ELR (cell line): ENCODE measurements around the gene SELENOO.
A peak's percentile ranks its signal among the peaks of the same experiment; 100 is the strongest.

ENCODE experiments used
- DNase-seq: peaks from one replicate; pipeline ENCODE4 v3.0.0-alpha.2; 2015; ENCODE audit warnings: low read depth

Gene SELENOO

DNA sequence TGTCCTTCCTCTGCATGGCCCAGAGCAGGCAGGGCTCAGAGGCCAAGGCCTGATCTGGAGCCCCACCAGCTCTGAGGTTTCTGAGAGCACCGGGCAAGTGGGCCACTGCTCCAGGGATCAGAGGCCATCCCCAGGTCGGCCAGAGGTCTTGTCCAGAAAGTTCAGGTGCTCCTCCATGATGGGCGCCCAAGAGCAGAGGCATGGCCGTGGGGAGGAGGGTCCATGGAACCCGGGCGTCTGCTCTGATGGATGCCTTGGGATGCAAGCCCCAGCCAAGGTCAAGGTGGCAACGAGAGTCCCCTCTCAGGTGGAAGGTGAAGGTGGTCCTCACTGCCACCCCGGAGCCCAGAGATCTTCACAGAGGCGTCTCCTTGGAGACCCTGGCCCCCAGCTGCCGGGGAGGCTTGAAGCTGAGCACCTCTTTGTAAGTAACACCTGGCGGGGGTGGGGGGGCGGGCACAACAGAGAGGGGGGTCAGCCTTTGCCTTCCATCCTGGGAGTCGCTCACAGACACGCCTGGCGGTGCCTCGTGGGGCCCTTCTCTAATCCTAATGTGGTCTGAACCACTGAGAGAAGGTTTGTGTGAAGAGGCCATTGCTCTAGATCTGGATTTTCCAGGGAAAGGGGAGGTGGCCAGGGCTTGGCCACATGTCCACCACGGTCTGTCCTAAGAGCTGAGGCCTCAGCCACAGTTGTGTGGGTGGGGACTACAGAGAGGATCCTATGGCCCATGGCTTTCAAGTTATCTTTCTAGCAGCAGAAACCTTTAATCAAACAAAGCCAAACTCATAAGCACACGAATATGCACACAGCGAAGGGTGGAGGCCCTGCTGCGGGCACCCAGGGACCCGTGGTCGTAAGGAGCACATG, 52.5 kb downstream of the SELENOO start:
- no peak for DNase-seq

DNA sequence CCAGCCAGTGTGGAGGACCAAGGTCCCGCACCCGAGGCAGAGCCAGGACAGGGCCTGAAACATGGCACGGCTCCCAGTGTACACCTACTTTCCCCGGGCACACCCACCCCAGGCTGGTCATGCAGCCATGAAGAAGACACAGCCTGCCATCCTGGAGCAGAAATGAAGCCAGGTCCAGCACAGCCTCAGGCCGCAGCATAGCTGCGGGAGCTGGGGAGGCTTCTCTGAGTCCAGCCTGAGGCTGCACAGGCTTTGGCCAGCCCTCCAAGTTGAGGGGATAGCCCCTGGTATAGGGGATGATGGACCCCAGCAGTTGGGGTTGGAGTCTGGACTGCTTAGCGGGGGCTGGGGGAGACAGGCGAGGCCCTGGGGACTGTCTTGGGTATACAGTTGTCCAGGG, 53.1 kb downstream of the SELENOO start:
- DNase-seq: no peak

DNA sequence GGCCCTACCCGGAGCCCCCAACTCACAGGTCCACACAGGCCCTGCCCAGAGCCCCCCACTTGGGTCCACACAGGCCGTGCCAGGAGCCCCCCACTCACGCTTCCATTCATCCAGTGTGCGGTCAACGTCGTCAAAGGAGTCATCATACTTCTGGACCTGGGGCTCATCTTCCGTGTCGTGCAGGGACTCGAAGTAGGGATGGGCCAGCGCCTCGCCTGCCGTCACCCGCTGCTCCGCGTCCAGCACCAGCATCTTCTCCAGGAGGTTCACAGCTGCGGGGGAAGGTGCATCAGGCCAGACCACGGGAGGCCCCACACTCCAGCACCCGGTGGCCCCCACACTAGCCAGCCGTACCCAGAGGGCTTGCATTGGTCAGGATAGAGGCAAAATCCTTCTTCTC, 54.3 kb downstream of the SELENOO start:
- no peak for DNase-seq

DNA sequence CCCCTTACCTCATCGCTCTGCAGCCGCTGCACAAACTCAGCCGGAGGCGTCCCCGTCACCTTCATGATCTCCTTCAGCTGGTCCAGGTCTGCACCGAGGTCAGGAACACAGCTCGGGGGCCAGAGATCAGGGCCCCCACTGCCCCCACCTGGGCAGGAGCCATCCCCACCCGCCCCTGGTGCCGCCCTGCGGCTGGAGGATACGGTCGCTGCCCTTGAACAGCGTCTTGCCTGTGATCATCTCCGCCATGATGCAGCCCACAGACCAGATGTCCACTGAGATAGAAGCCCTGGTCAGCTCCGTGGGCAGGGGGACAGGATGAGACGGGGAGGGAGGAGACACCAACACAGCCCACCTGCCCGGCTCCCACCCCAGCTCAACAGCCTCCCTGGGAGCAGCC, 54.8 kb downstream of the SELENOO start:
- DNase-seq: no peak

DNA sequence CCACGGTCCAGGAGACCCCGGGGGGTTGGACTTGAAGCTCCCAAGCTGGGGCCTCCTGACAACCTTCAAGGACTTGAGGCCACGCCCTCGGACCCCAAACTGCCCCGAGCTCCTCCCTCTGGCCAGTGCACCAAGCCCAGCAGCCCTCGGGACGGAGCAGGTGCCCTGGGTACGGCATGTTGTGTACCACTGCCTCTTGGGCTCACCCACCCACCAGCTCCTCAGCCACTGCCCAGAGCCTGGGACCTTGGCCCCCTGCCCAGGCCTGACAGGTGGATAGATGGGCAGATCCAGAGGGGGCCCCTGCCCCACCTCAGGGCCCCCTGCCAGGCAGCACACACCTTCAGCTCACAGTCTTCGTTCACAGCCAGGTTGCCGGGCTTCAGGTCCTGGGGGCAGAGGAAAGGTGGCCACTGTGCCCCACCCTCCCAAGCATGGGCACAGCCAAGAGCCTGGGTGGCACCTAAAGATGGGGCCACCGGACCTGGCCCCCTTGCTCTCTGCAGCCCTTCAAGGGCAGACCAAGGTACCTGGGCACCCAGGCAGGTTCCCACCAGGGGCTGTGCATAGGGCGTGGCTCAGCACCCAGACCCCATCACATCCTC, 55.5 kb downstream of the SELENOO start:
- no peak for DNase-seq

DNA sequence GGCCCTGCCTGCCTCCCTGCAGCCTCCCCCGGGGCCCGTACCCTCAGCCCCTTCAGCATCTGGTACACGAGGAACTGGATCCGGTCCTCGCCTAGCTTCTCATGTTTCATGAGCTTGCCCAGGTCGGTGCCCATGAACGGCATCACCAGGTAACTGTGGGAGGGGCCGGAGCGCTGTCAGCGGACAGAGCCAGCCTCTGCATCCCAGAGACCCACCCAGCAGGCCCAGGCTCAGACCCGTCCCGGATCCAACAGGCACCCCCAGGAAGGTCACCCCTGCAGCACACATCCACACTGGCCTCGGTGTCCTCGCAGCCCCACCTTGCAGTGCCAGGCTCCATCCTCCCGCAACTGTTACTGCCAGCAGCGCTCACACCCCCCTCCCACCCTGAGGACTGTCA, 56.2 kb downstream of the SELENOO start:
- DNase-seq: no peak

DNA sequence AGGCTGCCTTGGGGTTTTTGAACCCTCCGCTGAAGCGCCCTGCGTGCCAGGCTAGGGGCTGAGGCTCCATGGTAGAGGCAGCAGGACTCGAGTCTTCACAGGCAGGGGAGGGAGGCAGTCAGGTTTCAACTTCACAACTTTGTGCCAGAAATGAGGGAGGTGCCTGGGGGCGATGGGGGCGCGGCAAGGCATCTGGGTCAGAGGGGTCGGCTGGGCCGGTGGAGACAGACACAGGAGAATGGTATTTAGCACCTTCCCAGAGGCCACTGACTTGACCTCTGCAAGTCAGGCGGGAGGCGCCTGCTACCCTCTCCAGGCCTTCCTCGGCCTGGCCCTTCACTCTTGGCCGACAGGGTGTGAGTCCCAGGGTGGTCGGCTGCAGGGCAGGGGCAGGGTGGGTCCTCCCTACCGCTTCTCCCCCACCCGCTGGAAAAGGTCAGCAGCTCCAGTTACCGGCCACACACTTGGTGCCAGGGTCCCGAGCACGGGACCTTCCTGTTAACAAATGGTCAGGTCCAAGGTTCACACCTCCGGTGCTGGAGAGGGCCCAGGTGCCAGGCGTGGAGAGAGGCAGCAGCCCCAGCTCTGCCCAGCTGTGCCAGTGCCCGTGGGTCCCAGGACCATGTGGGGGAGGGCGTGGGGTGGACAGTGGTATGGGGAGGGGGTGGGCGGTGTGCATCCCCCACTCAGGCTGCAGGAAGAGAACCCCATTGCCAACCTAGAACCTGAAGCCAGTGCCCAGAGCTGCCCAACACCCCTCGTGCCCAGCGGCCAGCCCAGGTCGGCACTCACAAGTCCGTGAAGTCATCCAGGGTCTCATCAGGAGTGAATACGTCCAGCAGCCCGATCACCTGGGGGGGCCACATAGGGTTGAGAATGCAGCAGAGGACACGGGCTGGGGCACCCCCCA, 56.9 kb downstream of the SELENOO start:
- no peak for DNase-seq

DNA sequence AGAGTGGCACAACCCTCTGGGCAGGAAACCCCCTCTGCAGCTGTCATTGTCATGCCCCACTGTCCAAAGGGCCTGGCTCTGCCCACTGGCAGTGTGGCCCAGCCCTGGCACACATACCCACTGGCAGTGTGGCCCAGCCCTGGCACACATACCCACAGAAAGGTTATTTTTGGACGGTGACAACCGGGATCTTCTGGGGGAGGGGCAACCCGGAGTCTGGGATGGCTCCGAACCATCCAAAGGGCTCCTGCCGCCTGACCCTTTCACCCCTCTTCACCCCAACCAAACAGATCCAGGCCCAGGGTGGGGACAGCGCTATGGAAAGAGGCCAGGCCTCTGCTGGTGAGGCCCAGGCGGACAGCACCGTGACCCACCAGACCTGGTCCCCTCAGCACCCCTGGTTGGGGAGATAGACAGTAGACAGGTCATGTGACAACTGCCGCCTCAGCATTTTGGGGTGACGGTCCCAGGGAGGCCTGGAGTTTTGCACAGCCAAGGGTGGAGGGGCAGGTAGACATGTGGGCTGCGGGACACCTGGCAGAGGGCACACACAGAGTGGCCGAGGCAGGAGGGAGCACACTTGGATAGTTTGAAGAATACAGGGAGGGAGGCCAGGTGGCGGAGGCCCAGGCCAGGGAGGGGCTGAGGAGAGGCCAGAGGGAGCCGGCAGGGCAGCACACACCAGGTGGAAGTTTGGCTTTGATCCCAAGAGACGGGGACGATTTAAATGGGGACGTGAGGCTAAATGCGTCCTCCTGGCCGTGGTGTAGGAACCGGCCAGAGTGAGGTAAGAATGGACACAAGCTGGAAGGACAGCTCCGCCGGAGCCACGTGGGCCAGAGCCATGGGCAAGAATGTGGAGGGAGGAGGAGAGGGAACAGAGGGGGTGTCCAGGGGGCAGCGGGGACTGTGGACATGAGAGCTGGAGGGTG, 57.8 kb downstream of the SELENOO start:
- no peak for DNase-seq

DNA sequence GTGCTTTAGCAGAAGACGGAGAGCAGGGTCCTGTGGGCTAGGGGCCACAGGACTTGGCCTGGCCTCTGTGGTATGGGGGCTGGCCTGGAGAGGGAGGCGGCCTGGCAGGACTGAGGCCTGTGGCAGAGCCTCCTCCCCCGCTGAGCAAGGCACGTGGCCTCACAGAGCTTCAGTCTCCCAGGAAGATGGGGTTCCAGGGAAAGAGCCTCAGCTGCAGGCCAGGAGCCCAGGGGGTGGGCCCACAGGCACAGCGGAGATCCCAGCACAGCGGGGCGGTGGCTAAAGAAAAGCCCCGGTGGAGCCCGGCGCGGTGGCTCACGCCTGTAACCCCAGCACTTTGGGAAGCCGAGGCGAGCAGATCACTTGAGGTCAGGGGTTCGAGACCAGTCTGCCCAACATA, 58.5 kb downstream of the SELENOO start:
- DNase-seq: no peak

DNA sequence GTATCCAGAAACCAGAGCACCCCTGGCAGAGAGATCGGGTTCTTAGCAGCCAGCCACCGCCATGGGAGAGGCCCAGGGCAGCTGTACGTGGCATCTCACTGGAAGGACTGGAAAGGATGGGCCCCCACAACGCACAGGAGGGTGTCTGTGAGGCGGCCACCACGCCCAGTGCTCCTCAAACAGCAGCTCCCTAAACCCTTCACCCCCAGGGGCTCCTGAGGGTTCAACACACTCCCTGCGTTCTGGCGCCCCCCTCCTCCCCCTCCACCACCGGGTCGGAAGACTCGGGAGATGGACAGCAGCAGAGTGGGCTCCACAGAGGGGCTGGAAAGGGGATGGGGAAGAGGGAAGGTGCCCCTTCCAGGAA, 59.6 kb downstream of the SELENOO start:
- DNase-seq: peak; percentile 48

DNA sequence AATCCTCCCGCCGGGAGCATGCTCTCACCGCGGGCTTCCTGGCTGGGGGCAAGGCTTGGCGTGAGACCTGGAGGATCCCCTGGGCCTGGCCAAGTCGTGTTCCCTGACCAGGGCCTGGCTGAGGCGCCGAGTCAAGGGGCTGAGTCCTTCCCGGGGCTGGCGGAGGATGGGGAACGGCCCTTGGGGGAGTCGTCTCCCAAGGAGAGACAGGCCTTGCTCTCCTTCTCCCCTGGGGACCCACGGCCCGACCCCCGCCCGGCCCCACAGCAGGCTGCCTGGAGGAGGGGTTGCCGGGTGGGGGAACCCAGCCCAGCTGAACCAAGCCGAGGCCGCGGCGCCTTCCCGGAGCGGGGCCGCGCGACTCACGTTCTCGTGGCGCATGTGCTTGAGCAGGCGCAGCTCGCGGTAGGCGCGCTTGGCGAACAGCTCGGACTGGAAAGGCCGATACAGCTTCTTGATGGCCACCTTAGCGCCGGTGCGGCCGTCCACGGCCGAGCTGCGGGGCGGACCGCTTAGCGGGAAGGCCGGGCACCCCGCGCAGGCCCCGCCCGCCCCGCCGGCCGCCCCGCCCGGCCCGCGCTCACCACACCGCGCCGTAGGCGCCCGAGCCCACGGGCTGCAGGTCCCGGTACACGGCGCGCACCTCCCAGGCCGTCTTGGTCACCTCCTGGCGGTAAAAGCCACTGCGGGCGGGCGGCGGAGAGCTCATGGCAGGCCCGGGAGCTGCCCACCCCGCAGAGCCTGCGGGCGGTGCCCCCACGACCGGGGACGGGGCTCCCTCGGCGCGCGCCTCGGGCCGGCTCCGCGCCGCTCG, 60.2 kb downstream of the SELENOO start:
- DNase-seq: peak; percentile 76

DNA sequence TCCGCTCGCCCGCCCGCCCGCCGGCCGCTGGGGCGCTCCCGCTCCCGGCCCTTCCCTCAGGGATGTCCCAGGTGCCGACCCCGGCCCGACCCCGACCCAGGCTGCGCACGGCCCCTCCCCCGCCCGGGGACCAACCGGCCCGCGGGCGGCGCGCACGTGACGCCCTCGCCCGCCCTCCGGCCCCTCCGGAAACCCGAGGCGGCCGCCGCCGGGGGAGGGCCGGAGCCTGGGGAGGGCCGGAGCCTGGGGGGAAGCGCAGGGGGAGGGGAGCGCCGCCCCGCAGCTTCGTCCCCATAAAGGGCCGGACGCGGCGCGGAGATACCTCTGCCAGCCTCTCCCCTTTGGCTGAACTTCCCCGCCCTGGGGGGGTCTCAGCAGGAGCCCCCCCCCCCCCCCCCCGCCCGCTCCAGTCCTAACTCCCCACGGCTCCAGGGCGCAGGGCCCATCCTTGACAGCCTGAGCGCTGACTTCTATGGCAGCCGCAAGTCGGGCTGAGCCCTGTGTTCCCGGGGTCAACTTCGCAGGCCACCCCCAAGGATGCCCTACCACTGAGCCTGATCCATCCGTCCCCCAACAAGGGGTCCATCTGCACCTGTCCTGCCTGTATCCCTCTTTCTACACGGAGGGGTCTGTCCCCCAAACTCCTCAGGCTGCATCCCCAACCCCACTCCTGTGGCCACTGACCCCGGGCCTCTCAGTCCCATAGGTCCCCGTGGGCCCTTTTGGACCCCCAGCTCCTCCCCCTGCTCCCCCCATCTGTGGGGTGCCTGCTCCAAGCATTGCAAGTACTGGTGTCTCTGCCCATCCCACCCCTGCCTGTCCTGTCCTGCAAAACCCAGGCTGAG, 61.0 kb downstream of the SELENOO start, which contains the start of gene MAPK12:
Gene MAPK12, minus strand, starts transcription at position 69 of the 845 bp plus-strand sequence. CDS start 174 bp downstream, outside the sequence.
- peak; percentile 61 for DNase-seq

DNA sequence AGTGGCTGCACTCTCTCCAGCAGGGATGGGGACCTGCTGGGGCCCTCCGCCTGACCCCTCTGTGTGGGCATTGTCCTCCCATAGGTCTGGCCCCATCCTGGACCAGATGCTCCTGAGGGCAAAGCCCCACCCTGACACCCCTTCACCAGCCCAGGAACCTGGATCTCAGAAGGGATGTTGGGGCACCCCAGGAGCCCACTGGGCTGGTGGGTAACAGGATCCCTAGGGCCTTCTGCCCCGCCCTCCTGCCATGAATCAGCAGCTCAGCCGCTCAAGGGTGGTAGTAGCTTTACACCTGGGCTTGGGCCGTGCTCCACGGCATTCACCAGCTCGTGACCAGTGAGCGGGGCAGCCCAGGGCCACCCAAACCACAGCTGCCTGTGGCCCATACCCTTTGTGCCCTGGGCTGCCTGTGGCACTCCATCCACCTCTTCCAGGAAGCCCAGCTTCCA, 61.7 kb downstream of the SELENOO start:
- DNase-seq: peak; percentile 53

DNA sequence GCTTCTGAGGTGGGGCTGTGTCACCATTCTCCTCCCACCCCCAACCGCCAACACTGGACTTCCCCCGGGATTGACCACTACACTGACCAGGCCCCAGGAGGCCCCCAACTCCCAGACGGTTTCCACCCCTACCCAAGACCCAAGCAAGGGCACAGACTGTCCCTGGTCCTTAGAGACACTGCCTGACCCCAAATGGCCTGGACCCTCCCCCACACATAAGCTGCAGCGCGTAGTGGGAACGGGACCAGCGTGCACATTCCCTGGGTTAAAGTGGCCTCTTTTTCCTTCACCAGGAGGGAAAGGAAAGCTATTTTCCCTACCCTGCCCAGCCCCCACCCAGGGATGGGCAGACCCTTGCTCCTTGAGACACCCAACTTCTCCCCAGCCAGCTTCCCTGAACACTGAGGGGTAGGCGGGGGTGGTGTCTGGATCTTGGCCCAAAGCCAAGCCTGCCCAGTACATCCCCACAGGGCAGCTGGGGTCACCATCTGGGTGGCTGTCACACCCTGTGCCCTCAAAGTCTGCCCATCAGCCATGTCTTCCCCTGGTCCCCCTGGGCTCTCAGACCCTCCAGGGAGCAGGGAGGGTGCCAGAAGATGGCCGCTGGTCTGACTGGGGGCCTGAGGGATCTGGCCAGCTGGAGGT, 62.3 kb downstream of the SELENOO start:
- DNase-seq: no peak

DNA sequence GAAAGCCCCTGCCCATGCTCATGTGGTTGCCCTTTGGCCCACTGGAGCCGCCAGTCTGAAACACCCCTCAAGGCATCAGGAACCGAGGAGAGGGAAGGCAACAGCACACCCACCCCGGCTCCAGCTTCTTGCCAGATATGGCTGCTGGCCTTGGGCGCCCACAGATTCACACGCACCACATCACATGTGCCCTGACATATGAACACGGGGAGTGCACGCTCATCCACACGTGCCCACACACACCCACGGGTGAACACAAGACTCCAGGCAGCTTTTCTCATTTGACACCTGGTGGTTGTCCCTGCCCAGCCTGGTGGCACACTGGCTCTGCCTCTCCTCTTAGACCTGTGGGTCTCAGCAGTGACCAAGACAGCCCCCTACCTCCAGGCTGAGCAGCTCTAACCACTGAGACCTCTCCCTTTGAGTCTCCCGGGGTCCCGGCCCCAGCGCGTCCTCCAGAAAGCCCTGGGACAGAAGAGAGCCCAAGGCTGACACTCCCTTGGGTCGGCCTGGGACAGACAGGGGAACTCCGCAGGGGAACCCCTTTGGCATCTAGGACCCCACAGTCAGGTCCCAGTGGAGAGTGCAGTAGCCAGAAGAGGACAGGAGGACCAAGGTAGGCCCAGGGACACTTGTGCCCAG, 63.4 kb downstream of the SELENOO start:
- DNase-seq: no peak

DNA sequence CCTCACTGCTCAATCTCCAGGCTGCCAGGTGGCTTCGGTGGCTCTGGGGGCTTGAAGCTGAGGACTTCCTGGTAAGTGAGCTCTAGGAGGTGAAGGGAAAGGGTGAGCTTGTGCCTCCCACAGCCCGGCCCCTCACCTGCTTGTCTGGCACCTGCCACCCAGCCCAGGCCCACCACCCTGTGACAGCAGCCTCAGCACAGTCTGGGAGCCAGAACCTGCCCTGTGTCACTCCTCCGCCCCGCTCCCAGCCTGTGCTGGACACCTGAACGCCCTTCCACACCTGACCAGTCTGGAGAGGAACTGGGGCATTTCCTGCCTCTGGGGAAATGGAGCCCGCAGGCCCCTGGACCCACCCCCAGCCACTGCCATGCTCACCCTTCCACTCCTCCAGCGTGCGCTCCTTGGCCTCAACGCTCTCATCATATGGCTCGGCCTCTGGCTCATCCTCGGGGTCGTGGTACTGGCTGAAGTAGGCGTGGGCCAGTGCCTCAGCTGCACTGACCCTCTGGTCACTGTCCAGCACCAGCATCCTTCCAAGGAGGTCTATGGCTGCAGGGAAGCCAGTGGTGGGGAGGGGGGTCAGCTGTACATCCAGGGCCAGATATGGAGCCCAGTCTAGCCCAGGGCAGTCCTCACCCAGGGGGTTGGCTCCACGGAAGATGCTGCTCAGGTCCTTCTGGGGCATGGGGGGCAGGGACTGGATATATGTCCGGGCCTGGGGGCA, 64.3 kb downstream of the SELENOO start:
- no peak for DNase-seq

DNA sequence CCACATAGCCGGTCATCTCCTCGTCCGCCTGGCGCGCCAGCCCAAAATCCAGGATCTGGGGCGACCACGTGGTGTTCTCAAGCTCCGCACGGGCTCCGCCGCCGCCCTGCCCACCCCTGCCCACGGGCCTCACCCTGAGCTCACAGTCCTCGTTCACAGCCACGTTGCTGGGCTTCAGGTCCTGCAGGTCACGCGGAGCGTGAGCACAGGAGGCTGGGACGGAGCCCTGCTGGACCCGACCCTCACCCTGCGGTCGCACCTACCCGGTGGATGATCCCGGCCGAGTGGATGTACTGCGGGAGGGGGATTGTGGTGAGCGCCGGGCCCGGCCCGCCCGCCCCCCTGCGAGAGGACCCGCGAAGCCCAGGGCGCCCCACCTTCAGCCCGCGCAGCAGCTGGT, 66.2 kb downstream of the SELENOO start:
- DNase-seq: no peak
